ENCODE measurements around the gene ARSG. TPM values are rescaled to one million over a fixed set of nuclear protein-coding genes. Genes with fewer than 3 reads are reported as not detected.

The ARSG gene
- total RNA-seq, 1 experiment from 2014 or later = 63.2 TPM

GRCh38 chr17:68432086-68432864, 141.0 kb downstream of the ARSG start:
- H3K4me3 ChIP-seq (ENCODE audit: low read length) = no peak overlapping the region
- H3K4me1 ChIP-seq (ENCODE audit: low read length) = peaks cover 18% of the 10 kb centered on the region
- no peak overlapping the region for H3K27ac ChIP-seq (ENCODE audit: low read length)
- H3K27me3 ChIP-seq (ENCODE audit: low read length) = no peaks in the 10 kb centered on the region
- H3K4me2 ChIP-seq (ENCODE audit: low read depth, low read length, poor library complexity, severe bottlenecking) = no peak overlapping the region
- DNase-seq = no peak
- H4K20me1 ChIP-seq (ENCODE audit: insufficient read depth, low read depth, low read length) = no peaks in the 10 kb centered on the region
- no peaks in the 10 kb centered on the region for H3K9me2 ChIP-seq (replicated peaks; ENCODE audit: insufficient read depth, low read length)
- no peaks in the 10 kb centered on the region for H3K79me2 ChIP-seq (ENCODE audit: low read length)
- no peak overlapping the region for H3K9ac ChIP-seq (ENCODE audit: low read length)
- no peaks in the 10 kb centered on the region for H3K9me3 ChIP-seq (ENCODE audit: low read length)
- no peak overlapping the region for H2AFZ ChIP-seq (ENCODE audit: low read length)
- H3K36me3 ChIP-seq (ENCODE audit: insufficient read depth, low read length) = no peaks in the 10 kb centered on the region

GRCh38 chr17:68433211-68433610, 141.9 kb downstream of the ARSG start:
- Histone ChIP-seq H4K20me1 (ENCODE audit: insufficient read depth, low read depth, low read length) (no peaks in the 10 kb centered on the region), H3K27me3 (ENCODE audit: low read length) (no peaks in the 10 kb centered on the region), H3K9me2 (replicated peaks; ENCODE audit: insufficient read depth, low read length) (no peaks in the 10 kb centered on the region), H3K36me3 (ENCODE audit: insufficient read depth, low read length) (no peaks in the 10 kb centered on the region), H3K4me1 (ENCODE audit: low read length) (peaks cover 27% of the 10 kb centered on the region), H3K79me2 (ENCODE audit: low read length) (no peaks in the 10 kb centered on the region), H3K9ac (ENCODE audit: low read length) (no peak overlapping the region), H3K4me3 (ENCODE audit: low read length) (no peak overlapping the region), H3K9me3 (ENCODE audit: low read length) (no peaks in the 10 kb centered on the region), H3K27ac (ENCODE audit: low read length) (no peak overlapping the region), H3K4me2 (ENCODE audit: low read depth, low read length, poor library complexity, severe bottlenecking) (no peak overlapping the region), H2AFZ (ENCODE audit: low read length) (no peak overlapping the region)
- DNase-seq = no peak

- no peak for DNase-seq
- H3K79me2 ChIP-seq (ENCODE audit: low read length) = no peaks in the 10 kb centered on the region
- H3K4me1 ChIP-seq (ENCODE audit: low read length) = peaks cover 29% of the 10 kb centered on the region
- H3K9me3 ChIP-seq (ENCODE audit: low read length) = no peaks in the 10 kb centered on the region
- no peaks in the 10 kb centered on the region for H3K27me3 ChIP-seq (ENCODE audit: low read length)
- no peaks in the 10 kb centered on the region for H3K36me3 ChIP-seq (ENCODE audit: insufficient read depth, low read length)
- H3K27ac ChIP-seq (ENCODE audit: low read length) = no peak overlapping the region
- H3K9me2 ChIP-seq (replicated peaks; ENCODE audit: insufficient read depth, low read length) = no peaks in the 10 kb centered on the region
- no peak overlapping the region for H2AFZ ChIP-seq (ENCODE audit: low read length)
- no peaks in the 10 kb centered on the region for H4K20me1 ChIP-seq (ENCODE audit: insufficient read depth, low read depth, low read length)
- no peak overlapping the region for H3K4me3 ChIP-seq (ENCODE audit: low read length)
- H3K9ac ChIP-seq (ENCODE audit: low read length) = no peak overlapping the region
- H3K4me2 ChIP-seq (ENCODE audit: low read depth, low read length, poor library complexity, severe bottlenecking) = no peak overlapping the region
Observed at GRCh38 chr17:68433911-68434508, 142.7 kb downstream of the ARSG start.

- Histone ChIP-seq H3K4me3 (ENCODE audit: low read length) (no peak overlapping the region), H3K27ac (ENCODE audit: low read length) (no peak overlapping the region), H3K4me1 (ENCODE audit: low read length) (peaks cover 41% of the 10 kb centered on the region), H4K20me1 (ENCODE audit: insufficient read depth, low read depth, low read length) (no peaks in the 10 kb centered on the region), H3K27me3 (ENCODE audit: low read length) (no peaks in the 10 kb centered on the region), H3K9me3 (ENCODE audit: low read length) (no peaks in the 10 kb centered on the region), H3K9me2 (replicated peaks; ENCODE audit: insufficient read depth, low read length) (no peaks in the 10 kb centered on the region), H3K79me2 (ENCODE audit: low read length) (no peaks in the 10 kb centered on the region), H2AFZ (ENCODE audit: low read length) (no peak overlapping the region), H3K4me2 (ENCODE audit: low read depth, low read length, poor library complexity, severe bottlenecking) (no peak overlapping the region), H3K36me3 (ENCODE audit: insufficient read depth, low read length) (no peaks in the 10 kb centered on the region), H3K9ac (ENCODE audit: low read length) (no peak overlapping the region)
- no peak for DNase-seq
Observed at GRCh38 chr17:68435361-68435760, 144.1 kb downstream of the ARSG start.

- Histone ChIP-seq H3K9me2 (replicated peaks; ENCODE audit: insufficient read depth, low read length) (no peaks in the 10 kb centered on the region), H3K4me2 (ENCODE audit: low read depth, low read length, poor library complexity, severe bottlenecking) (peak overlapping the region; percentile 89), H3K4me3 (ENCODE audit: low read length) (peak overlapping the region; percentile 62; the same call in 1 of the 2 replicates), H3K27ac (ENCODE audit: low read length) (peak overlapping the region; percentile 77), H3K79me2 (ENCODE audit: low read length) (no peaks in the 10 kb centered on the region), H3K27me3 (ENCODE audit: low read length) (no peaks in the 10 kb centered on the region), H2AFZ (ENCODE audit: low read length) (peak overlapping the region; percentile 76; the same call in 1 of the 2 replicates), H4K20me1 (ENCODE audit: insufficient read depth, low read depth, low read length) (no peaks in the 10 kb centered on the region), H3K9ac (ENCODE audit: low read length) (peak overlapping the region; percentile 69), H3K4me1 (ENCODE audit: low read length) (peaks cover 49% of the 10 kb centered on the region), H3K36me3 (ENCODE audit: insufficient read depth, low read length) (no peaks in the 10 kb centered on the region), H3K9me3 (ENCODE audit: low read length) (no peaks in the 10 kb centered on the region)
- peak; percentile 94 for DNase-seq
Observed at GRCh38 chr17:68435876-68436842, 144.9 kb downstream of the ARSG start.

GRCh38 chr17:68437979-68438822, 146.9 kb downstream of the ARSG start:
- Histone ChIP-seq H3K36me3 (ENCODE audit: insufficient read depth, low read length) (no peaks in the 10 kb centered on the region), H3K4me1 (ENCODE audit: low read length) (peaks cover 55% of the 10 kb centered on the region), H3K9ac (ENCODE audit: low read length) (peak overlapping the region; percentile 34), H3K9me3 (ENCODE audit: low read length) (no peaks in the 10 kb centered on the region), H3K79me2 (ENCODE audit: low read length) (no peaks in the 10 kb centered on the region), H3K27ac (ENCODE audit: low read length) (peak overlapping the region; percentile 77), H2AFZ (ENCODE audit: low read length) (peak overlapping the region; percentile 70; the same call in 1 of the 2 replicates), H3K27me3 (ENCODE audit: low read length) (no peaks in the 10 kb centered on the region), H3K4me3 (ENCODE audit: low read length) (no peak overlapping the region), H4K20me1 (ENCODE audit: insufficient read depth, low read depth, low read length) (no peaks in the 10 kb centered on the region), H3K9me2 (replicated peaks; ENCODE audit: insufficient read depth, low read length) (no peaks in the 10 kb centered on the region), H3K4me2 (ENCODE audit: low read depth, low read length, poor library complexity, severe bottlenecking) (peak overlapping the region; percentile 89)
- DNase-seq = peak; percentile 77

- H3K36me3 ChIP-seq (ENCODE audit: insufficient read depth, low read length) = no peaks in the 10 kb centered on the region
- H3K9ac ChIP-seq (ENCODE audit: low read length) = 0 out of 2 replicates have a peak overlapping the region, but pooled peaks have one; percentile 9
- no peaks in the 10 kb centered on the region for H3K27me3 ChIP-seq (ENCODE audit: low read length)
- H3K9me3 ChIP-seq (ENCODE audit: low read length) = no peaks in the 10 kb centered on the region
- no peaks in the 10 kb centered on the region for H3K9me2 ChIP-seq (replicated peaks; ENCODE audit: insufficient read depth, low read length)
- H3K27ac ChIP-seq (ENCODE audit: low read length) = peak overlapping the region; percentile 75
- peak; percentile 61 for DNase-seq
- peak overlapping the region; percentile 59 for H2AFZ ChIP-seq (ENCODE audit: low read length)
- H3K4me2 ChIP-seq (ENCODE audit: low read depth, low read length, poor library complexity, severe bottlenecking) = peak overlapping the region; percentile 58
- H3K4me1 ChIP-seq (ENCODE audit: low read length) = peaks cover 55% of the 10 kb centered on the region
- no peaks in the 10 kb centered on the region for H3K79me2 ChIP-seq (ENCODE audit: low read length)
- no peak overlapping the region for H3K4me3 ChIP-seq (ENCODE audit: low read length)
- H4K20me1 ChIP-seq (ENCODE audit: insufficient read depth, low read depth, low read length) = no peaks in the 10 kb centered on the region
Observed at GRCh38 chr17:68439656-68440290, 148.5 kb downstream of the ARSG start.
